ENCODE results near the gene PLPP1.

DNA sequence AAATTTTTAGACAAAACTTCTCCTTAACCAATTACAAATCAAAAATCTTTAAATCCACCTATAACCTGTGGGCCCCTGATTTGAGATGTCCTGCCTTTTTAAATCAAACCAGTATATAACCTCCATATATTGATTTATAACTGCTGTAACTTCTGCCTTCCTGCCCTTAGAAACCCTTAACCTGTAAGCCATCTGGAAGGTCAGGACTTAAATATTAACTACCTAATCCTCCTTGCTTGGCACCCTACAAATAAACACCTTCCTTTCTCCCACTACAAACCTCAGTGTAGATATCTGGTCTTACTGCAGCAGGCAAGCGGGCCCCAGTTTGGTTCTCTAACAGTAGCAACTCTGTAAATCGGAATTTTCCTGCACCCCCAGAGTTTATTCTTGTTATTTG lies 143.1 kb downstream of the PLPP1 start:
- TF ChIP-seq, protein P1, sequence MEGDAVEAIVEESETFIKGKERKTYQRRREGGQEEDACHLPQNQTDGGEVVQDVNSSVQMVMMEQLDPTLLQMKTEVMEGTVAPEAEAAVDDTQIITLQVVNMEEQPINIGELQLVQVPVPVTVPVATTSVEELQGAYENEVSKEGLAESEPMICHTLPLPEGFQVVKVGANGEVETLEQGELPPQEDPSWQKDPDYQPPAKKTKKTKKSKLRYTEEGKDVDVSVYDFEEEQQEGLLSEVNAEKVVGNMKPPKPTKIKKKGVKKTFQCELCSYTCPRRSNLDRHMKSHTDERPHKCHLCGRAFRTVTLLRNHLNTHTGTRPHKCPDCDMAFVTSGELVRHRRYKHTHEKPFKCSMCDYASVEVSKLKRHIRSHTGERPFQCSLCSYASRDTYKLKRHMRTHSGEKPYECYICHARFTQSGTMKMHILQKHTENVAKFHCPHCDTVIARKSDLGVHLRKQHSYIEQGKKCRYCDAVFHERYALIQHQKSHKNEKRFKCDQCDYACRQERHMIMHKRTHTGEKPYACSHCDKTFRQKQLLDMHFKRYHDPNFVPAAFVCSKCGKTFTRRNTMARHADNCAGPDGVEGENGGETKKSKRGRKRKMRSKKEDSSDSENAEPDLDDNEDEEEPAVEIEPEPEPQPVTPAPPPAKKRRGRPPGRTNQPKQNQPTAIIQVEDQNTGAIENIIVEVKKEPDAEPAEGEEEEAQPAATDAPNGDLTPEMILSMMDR (IDR thresholded peaks at IDR 0.05; ENCODE audit: low read length), result no peak
- TF ChIP-seq EZH2phosphoT487 (IDR thresholded peaks at IDR 0.05; ENCODE audit: low read length), result no peak
